GM21360 (cell line): Measurements from ENCODE around the gene VWF.

Experiments used
- ATAC-seq: cut with Tn5 transposase; IDR thresholded peaks from one replicate; pipeline ENCODE4 v1.9.1; 2021; ENCODE audit warnings: mild to moderate bottlenecking, moderate library complexity; ENCODE audit not compliant: unreplicated experiment

The VWF gene

GRCh38 chr12:6078398-6079096 lies 45.9 kb downstream of the VWF start:
- no peak for ATAC-seq

GRCh38 chr12:6077692-6078083 lies 46.8 kb downstream of the VWF start:
- no peak for ATAC-seq

GRCh38 chr12:6076776-6077691 lies 47.4 kb downstream of the VWF start:
- ATAC-seq = no peak

GRCh38 chr12:6076346-6076745 lies 48.1 kb downstream of the VWF start:
- ATAC-seq = no peak

- ATAC-seq = no peak
These were observed 49.4 kb downstream of the VWF start for GRCh38 chr12:6074979-6075585.

GRCh38 chr12:6074427-6074826 lies 50.0 kb downstream of the VWF start:
- no peak for ATAC-seq

- ATAC-seq = no peak
These were observed 51.0 kb downstream of the VWF start for GRCh38 chr12:6073426-6073825.

- no peak for ATAC-seq
These were observed 52.1 kb downstream of the VWF start for GRCh38 chr12:6072302-6072752.

- no peak for ATAC-seq
These were observed 52.9 kb downstream of the VWF start for GRCh38 chr12:6071589-6071988.

GRCh38 chr12:6070472-6071257 lies 53.8 kb downstream of the VWF start:
- no peak for ATAC-seq

- ATAC-seq = no peak
These were observed 54.9 kb downstream of the VWF start for GRCh38 chr12:6069437-6070093.

GRCh38 chr12:6068227-6068626 lies 56.2 kb downstream of the VWF start:
- ATAC-seq = no peak

- no peak for ATAC-seq
These were observed 57.1 kb downstream of the VWF start for GRCh38 chr12:6067152-6067916.

GRCh38 chr12:6066651-6067050 lies 57.8 kb downstream of the VWF start:
- no peak for ATAC-seq

- no peak for ATAC-seq
These were observed 58.6 kb downstream of the VWF start for GRCh38 chr12:6065863-6066199.

GRCh38 chr12:6065131-6065862 lies 59.2 kb downstream of the VWF start:
- no peak for ATAC-seq

GRCh38 chr12:6062757-6063735 lies 61.4 kb downstream of the VWF start:
- no peak for ATAC-seq

GRCh38 chr12:6062395-6062756 lies 62.1 kb downstream of the VWF start:
- ATAC-seq = no peak
